ENCODE data around the gene PDIA5. TPM values are rescaled to one million over a fixed set of nuclear protein-coding genes. Genes with fewer than 3 reads are reported as not detected.

PDIA5 gene
- 3.1 TPM for total RNA-seq

DNA sequence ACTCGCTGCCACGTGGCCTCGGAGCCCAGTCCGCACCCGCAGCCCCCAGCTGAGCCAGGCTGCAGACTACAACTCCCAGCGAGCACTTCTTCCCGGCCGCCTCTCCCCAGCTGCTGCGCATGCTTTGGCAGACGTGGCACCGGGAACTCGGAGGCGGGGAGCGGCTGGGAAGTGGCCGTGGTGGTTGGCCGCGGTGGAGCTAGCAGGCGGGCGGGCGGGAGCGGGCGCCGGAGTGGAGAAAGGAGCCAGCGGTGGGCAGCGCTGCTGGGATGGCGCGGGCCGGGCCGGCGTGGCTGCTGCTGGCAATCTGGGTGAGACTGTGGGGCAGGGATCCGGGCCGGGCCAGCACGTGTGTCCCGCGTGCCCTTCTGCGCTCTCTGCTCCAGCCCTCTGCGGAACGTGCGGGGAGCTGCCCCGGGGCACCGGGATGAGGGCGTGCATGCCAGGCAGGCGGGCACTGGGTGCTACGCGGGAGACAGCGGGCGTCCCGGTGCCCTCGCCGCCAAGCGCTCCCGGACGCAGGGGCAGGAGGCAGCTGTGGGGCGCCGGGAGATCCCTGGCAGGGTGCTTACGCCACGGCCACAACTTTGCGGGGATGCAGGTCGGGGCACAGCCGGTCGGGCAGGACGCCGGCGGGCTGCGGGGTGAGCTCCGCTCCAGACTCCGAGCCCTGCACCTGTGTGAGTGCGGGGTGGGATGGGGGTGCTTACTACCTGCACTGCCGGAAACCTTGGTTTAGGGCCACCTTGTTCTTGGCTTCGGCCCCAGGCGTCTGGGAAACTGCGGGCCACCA, at the start of gene PDIA5:
TSS of gene PDIA5 (plus strand) at position 130 of the 793 bp plus-strand sequence. CDS start at position 270, 140 bp downstream.
- peak; percentile 94 for DNase-seq

DNA sequence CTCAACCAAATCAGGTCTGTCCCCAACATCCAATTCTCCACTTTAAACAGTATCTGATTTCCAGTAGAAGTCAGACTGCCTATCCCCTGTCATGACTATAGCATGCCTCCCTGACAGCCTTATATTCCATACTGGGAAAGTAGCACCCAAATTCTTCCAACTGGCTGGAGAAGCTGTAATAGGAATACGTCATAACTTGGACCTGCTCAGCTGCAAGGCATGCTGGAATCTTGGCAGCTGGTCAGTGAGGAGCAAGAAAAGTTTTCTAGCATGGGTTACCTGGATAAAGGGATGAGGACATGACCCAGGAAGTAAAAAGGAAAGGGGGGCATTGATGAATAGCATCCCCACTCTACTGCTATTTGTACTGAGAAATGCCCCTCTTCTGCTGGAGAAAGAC, 48.1 kb upstream of the PDIA5 start:
- no peak for DNase-seq

DNA sequence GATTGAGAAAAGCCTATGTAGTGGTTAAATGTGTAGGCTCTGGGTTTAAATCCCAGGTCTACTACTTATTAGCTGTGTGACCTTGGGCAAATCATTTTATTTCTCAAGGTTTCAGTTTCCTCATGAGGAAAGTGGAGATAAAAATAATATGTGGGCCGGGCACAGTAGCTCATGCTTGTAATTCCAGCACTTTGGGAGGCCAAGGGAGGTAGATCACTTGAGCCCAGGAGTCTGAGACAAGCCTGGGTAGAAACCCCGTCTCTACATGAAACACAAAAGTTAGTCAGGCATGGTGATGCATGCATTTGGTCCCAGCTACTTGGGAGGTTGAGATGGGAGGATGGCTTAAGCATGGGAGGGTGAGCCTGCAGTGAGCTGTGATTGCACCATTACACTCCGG, 47.7 kb upstream of the PDIA5 start:
- DNase-seq, result no peak

DNA sequence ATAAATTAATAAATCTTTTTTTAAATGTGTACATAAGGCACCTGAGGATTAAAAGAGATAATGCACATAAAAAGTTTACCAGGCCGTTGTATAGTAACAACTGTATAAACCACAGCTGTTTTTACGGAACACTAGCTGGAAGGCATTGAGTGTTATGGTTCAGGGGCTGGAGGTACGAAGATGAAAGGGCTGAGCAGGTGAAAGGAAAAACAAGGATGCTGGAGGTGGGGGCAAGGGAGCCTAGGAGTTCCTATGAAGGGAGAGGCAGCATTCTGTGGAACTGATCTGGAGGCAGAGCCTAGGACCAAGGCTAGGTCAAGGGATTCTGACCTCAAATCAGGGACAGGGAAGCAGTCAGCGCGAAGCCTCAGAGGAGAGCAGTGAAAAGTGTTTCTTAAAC, 47.2 kb upstream of the PDIA5 start:
- DNase-seq, result no peak

DNA sequence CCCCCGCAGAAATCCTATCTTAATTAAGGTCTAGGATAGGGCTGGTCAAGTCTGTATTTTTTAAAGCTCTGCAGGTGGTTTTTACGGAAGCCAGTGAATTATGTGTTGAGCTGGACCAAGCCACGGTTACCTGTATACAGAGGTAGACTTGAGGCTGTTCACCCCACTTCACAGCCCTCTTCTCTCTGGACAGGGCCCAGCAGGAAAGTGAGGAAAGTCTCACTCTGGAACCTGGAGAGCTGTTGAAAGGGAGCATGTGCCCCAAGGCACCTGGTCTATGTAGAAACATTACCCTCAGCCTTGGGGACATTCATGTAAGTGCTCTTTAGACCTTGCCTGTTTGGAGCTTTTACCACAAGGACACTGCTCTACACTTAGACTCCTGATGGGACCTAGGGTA, 46.1 kb upstream of the PDIA5 start:
- no peak for DNase-seq

DNA sequence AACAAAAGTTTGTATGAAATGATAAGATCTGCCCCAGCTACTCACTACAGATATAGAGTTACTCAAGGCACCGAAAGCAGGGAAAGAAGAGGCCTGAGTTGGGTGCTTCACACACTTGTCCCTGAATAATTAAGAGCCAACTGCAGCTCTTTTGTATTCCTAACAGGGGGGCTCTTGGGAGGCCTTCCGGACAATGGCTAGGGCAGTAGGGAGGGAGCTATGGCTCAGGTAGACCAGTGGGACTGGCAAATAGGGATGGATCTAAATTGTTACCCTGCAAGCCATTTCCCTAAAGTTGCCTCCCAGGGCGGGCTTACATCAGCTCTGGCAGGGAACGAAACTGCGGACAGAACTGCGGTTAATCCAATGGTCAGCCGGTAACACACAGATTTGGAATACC, 45.4 kb upstream of the PDIA5 start:
- no peak for DNase-seq

DNA sequence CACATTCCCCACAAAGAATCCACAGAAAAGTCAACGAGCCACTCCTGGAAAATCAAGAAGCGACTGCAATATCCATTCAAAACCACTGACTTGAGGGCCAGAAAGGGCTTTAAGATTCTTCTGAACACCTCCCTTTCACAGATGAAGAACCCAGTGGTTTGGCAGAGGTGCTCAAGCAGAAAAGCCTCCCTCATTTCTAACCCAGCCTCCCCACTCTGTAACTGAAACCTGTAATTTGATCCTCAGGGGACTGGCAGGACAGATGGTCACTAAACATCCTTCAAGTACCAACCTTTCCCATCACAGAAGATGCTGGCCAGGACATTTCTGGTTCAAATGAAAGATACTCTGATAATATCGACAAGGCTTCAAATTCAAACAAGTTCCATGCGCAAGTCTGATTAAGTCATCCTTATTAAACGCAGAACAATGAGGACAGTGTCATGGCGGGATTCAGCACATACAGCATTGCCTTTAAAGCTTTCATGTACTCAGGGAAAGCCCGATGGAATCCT, 44.8 kb upstream of the PDIA5 start:
- no peak for DNase-seq

DNA sequence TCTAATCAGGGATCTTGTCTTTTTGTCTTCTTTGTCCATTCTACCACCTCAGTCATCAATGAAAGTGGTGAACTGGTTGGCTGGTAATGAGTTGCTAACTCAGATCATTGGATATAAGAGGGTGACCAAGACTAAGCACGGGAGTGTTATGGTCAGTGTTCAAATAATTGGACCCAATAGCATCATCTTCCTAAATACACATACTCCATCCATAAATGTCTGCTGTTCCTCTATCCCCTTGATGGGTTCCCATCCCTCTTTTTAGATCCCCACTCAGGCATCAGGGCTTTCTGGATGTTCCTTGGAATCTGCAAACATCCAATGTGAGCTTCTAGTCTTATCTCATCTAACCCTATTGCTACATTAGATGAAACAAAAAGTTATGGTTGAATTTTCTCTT, 42.8 kb upstream of the PDIA5 start:
- DNase-seq, result no peak

DNA sequence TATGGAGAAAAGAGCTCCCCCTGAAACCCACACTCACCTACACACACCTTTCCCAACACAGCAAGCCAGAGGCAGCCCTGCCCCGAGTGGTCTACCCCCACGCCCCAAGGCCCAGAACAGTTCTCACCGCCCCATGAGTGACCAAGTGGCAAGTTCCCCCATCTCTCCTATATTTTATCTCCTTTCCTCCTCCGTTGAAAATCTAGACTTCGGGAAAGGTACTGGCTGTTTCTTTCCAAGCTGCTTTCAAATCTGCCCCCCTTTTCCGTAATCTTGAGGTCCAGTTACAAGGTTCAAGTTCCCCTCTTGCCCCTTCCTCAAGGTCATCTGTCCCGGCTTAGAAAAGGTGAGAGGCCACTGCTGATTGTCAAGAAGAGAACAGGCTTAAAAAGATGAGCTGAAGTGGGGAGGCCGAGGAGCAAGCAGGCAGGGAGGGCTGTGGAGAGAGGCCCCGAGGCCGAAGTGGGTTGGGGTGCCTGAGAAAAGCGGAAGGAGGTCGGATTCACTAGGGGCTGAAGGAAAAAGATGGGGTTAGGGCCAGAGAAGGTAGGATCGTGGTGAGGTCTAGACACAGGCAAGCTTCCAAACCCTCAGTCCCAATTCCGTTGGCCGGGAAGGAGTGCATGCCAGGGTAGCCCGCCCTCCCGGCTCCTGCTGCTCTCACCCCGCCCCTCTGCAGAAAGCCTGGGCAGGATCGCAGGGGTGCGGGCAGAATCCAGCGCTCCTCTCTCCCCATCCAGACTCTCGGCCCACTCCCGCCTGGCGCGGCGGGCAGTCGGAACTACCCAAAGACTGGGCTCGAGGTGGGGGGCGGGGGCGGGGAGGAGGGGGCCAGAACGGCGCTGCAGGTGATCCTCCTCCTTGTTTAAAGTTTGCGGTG, 40.9 kb upstream of the PDIA5 start:
- no peak for DNase-seq

DNA sequence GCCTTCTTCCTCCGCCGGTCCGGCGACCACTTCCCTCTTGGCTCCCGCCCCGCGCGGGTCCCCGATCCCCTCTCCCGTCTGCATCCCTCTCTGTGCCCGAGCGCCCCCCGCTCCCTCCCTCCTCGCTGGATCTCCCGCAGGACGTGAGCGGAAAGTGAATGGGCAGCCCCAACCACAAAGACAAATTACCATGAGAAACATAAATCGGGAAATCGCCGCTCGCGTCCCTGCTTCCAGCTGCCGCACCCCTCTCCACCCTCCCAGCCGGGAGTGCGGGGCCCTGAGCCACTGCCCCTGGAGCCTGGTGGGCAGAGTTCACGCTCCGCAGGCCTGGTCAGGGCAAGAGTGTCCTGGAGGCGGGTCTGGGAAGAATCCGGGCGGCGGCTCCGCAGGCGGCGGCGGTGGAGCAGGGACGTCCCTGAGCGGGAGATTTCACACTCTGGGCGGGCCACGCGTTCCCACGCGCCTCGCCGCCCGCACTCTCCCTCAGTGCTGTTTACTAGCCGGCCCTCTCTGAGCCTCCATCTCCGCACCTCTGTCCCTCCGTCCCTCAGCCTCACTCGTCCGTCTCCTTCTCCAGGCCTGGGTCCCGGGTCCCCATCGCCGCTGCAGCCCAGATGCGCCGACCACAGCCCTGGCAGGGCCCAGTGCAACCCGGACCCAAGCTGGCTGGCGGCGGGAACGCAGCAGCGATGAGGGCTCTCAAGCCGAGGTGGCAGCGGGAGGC, 40.1 kb upstream of the PDIA5 start:
- DNase-seq, result no peak

DNA sequence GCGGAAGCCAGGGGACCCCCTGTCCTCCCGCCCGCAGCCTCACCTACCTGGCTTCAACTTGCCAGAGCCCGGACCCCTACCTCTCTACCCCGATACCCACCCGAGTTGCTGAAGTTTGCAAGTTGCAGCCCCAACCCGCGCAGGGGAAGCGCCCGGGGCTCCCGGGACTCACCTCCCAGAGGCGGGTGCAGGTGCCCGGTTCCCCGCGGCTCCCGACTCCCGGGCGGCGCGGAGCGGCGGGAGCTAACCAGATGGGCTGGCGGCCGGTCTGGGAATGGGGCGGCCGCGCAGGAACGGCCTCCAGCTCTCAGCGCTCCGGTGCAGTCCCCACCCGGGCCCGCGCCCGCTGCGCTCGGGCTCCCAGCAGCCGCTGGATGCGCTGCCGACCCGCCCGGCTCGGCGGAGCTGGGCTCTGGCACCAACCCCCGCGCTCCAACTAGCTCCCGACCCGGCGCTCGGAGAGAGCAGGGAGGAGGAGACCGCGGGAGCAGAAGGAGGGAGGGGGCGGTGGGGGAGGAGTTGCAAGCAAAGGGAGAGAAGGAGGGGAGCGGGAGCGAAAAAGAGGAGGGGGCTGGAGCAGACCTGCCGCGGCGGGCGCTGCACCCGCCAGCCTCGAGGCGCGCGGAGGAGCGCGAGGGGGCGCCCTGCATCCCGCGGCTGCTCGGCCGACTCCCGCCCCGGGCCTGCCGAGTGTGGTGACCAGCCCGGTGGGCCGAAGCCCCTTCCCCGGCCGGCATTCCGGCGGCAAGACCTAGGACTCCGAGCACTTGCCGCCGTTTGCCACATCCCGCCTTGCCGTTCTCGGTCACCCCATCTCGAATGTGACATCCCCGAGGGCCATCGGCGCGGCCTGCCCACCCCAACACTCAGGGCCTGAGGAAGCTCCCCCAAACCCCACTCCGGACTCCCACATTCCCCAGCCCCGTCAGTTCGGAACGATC, 39.3 kb upstream of the PDIA5 start, which contains the start of gene SEMA5B:
TSS of gene SEMA5B (minus strand) at position 472 of the 941 bp plus-strand sequence. CDS start 66,500 bp downstream, outside the sequence.
- no peak for DNase-seq

DNA sequence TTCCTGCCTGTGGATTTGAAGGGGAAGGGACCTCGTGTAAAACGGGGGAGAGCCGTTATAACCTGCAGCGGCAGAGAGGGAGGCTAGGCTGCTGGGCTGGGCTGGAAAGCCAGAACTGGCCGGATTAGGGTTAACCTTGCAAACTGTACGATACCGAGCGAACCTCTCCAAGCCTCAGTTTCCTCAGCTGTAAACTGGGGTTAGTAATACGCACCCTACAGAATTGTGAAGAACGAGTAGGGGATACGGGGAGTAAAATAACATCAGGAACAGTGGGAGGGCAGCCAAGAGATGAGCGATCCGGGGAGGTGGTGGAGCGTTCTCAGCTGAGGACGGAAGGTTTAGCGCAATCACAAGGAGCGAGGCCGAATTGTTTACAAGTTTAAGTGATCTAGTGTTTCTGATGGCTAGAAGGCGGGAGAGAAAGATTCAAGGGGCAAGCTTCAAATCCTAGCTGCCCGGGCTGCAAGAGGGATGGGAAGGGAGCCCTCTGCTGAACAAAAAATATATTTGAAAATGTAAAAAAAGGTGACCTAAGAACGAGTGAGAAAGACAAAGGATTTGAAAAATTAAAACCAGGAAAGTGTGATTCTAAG, 38.5 kb upstream of the PDIA5 start:
- no peak for DNase-seq

DNA sequence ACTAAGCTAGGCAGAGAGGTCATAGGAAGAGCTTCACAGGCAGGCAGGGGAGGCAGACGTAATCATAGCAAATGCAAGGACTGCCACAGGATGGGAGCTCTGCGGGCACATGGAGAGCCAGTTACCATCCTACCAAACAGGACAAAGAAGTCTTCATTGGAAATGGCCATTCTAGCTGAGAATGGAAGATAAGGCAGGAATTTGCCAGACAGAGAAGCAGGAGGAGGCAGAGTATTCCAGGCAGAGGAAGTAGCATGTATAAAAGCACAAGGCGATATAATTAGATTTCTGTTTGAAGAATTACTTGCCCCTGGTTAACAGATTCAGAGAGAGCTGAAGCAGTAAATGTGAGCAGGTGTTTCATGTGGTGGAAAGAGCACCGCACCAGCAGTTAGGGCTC, 35.8 kb upstream of the PDIA5 start:
- no peak for DNase-seq

DNA sequence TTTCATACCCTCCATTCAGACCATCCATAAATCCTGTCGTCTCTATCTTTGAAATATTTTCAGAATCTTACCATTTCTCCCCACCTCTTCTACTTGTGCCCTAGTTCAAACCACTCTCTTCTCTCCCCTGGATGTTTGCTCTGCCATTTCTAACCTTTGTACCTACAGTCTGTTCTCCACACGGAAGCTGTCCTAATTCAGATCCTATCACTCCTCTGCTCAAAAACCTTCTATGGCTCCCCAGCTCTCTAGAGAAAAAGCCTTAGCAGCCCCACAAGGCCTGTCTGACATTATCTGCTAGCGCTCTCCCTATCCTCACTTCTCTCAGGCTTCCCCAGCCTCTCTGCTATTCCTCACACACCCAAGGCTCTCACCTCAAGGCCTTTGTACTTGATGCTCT, 34.8 kb upstream of the PDIA5 start:
- DNase-seq, result no peak

DNA sequence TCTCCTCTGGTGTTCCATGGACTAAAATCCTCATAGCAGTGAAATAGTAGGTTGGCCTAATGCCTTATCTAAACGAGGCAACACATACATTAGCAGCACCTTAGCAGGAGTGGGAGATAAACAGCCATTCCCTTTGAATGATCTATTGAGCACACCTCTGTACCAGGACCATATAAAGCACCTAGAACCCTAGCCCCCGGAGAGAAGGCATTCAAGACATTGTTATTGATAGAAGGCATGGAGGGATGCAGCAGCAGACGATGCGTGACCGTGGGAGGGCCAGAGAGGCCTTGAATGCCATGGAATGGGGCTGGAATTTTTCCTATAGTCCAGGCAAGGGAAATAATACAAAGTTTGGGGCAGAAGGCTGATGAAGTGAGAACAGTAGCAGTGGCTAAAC, 32.7 kb upstream of the PDIA5 start:
- DNase-seq, result no peak

DNA sequence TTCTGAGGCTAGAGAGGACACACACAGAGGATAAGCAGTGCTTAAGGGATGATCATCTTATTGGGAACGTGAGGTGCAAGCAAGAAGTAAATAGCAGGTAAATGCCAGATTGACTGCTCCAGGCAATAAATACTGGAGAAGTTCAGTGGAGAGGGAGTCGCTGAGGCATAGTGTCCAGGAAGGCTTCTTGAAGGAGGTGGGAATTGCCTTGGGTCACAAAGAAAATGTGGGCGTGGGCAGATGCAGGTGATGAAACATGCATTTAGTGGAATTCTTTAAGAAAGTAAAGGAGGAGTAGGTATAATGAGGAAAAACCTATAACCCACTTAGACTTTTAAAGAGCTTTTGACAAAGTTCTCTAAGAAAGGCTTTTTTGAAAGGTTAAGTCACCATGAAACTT, 31.8 kb upstream of the PDIA5 start:
- DNase-seq, result no peak

DNA sequence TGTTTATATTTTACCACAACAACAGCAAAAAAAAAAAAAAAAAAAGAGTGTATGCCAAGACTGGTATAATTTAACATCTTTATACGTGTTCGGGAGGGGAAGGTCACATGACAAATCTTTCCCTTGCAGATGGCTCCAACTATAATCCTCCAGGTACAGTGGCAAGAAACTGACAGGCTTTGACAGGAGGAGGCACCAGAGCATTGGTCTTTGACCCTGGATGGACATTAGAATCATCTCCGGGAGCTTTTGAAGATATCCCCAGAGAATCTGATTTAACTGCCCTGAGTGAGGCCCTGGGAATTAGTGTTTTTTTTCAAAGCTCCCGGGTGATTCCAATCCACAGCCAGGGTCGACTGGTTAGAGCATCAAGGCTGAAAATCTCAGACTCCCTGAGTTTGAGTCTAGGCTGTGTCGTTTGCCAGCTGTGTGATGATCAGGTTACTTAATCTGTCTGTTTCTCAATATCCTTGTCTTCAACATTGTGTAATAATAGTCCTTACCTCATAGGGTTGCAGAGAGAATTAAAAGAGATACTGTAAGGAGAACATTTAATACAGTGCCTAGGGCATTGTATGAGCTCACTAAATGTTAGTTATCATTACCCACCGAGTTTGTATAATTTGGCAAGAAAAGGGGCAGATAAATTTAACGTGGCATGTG, 30.3 kb upstream of the PDIA5 start:
- DNase-seq, result no peak

DNA sequence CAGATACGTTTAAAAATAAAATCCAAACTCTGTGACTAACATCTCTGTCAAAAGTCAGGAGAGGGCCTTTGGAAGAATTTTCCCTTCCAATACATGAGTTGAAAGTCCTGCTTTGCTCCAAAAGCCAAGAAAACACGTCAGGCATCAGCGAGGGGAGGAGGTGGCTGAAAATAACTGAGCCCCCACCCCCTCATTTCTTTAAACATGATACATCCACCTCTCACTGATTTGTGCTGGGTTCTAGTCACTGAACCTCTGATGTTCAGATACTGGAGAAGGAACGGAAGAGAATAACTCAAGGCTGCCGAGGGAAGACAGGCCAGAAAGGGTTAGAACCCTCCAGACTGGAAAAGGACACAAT, 29.8 kb upstream of the PDIA5 start:
- no peak for DNase-seq

DNA sequence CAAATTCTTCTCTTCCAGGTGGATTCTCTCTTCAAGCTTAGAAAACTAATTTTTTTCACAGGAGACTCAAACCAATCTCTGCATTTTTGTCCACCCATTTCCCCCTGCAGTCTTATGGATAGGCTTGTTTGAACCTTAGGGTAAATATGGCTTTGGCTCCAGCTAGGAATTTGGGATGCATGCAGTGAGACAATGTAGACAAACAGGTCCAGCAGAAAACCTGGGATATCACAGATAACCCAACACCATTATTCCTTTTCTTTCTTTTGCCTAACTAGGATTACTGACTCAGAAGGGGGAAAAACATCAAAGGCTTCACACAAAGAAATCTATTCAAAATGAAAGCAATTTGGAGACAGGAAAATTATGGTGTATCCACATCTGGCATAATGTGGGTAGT, 28.1 kb upstream of the PDIA5 start:
- no peak for DNase-seq

DNA sequence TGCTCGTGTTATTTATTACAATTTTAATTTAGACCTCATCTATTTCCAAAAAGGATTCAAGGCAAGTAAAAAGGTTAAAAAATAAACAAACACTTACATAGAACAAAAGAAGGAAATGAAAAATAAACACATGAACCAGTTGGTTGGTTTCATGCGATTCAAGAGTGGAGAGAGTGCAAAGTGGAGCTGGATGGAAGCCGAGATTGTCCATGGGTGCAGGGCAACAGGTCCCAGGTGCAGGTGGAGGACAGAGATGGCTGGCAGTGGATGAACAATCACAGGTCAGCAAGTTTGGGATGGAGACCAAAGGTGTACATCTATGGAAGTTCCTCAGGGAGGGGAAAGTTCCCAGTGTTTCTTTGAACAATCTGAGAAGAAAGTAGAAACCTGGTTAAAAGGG, 27.6 kb upstream of the PDIA5 start:
- no peak for DNase-seq

DNA sequence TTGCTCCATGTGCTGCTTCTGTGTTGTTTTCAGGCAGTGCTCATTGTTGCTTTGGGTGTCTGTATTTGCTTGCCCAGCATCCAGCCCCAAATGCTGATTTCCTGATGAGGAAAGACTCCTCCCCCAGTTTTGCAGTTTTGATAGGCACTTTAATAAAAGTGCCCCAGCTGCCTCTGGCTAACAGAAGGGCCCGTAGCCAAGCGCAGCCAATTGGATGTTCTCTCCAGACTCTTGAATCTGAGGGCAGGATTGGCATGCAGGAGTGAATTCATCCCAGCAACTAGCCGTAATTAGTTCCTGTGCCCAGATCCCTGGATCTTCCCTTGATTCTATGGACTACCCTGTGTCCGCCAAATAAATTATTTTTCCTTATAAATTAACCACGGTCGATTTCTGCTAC, 24.4 kb upstream of the PDIA5 start:
- no peak for DNase-seq
